Mesendoderm (in vitro differentiated cells): Measurements from ENCODE around the gene KPTN.

Experiments used
- DNase-seq: peaks from one replicate; pipeline ENCODE4 v3.0.0; 2013
- H2AK5ac ChIP-seq: 2 replicates; pipeline ENCODE4 v1.6.1; 2013; ENCODE audit warnings: low read length, inconsistent platforms
- H2BK120ac ChIP-seq: 2 replicates; pipeline ENCODE4 v1.6.1; 2013; ENCODE audit warnings: low read depth, mild to moderate bottlenecking, low read length, moderate library complexity, mixed read lengths
- H2BK15ac ChIP-seq: replicated peaks from 2 replicates; pipeline ENCODE4 v1.6.1; 2013; ENCODE audit warnings: low read depth, mild to moderate bottlenecking, moderate library complexity
- H2BK5ac ChIP-seq: 2 replicates; pipeline ENCODE4 v1.6.1; 2013; ENCODE audit warnings: low read length, inconsistent platforms
- H3K18ac ChIP-seq: 2 replicates; pipeline ENCODE4 v1.6.1; 2013; ENCODE audit warnings: mild to moderate bottlenecking, low read length, mixed read lengths
- H3K23ac ChIP-seq: one replicate; pipeline ENCODE4 v1.6.1; 2013; ENCODE audit warnings: low read length
- H3K27ac ChIP-seq: 2 replicates; pipeline ENCODE4 v1.5.1; 2013; ENCODE audit warnings: low read depth, mild to moderate bottlenecking, inconsistent platforms, low read length, moderate library complexity
- H3K27me3 ChIP-seq: 2 replicates; pipeline ENCODE4 v1.6.1; 2013; ENCODE audit warnings: low read length, control low read depth, mild to moderate bottlenecking, inconsistent platforms; ENCODE audit not compliant: insufficient read depth, poor library complexity
- H3K36me3 ChIP-seq: 2 replicates; pipeline ENCODE4 v1.6.1; 2013; ENCODE audit warnings: low read length, inconsistent platforms; ENCODE audit not compliant: control insufficient read depth, insufficient read depth
- H3K4ac ChIP-seq: one replicate; pipeline ENCODE4 v1.6.1; 2013; ENCODE audit warnings: low read depth, mild to moderate bottlenecking, low read length, moderate library complexity
- H3K4me1 ChIP-seq: 2 replicates; pipeline ENCODE4 v1.6.1; 2013; ENCODE audit warnings: low read depth, low read length, inconsistent platforms; ENCODE audit not compliant: control insufficient read depth
- H3K4me2 ChIP-seq: 2 replicates; pipeline ENCODE4 v1.6.1; 2013; ENCODE audit warnings: low read length
- H3K4me3 ChIP-seq: 2 replicates; pipeline ENCODE4 v1.5.1; 2013; ENCODE audit warnings: mild to moderate bottlenecking, low read length
- H3K56ac ChIP-seq: one replicate; pipeline ENCODE4 v1.6.1; 2013; ENCODE audit warnings: low read length
- H3K79me1 ChIP-seq: 2 replicates; pipeline ENCODE4 v1.6.1; 2013; ENCODE audit warnings: low read length, inconsistent platforms
- H3K79me2 ChIP-seq: 2 replicates; pipeline ENCODE4 v1.6.1; 2013; ENCODE audit warnings: mild to moderate bottlenecking, low read length; ENCODE audit not compliant: control insufficient read depth, insufficient read depth
- H3K9ac ChIP-seq: 2 replicates; pipeline ENCODE4 v1.6.1; 2013; ENCODE audit warnings: low read length, inconsistent platforms
- H4K5ac ChIP-seq: one replicate; pipeline ENCODE4 v1.6.1; 2013; ENCODE audit warnings: low read length
- H4K8ac ChIP-seq: one replicate; pipeline ENCODE4 v1.6.1; 2013; ENCODE audit warnings: low read depth, mild to moderate bottlenecking, control low read depth, low read length, moderate library complexity
- WGBS: extraction: QIAGEN DNeasy Blood & Tissue Kit; methylation state at CpG from one replicate; pipeline ENCODE4 v1.1.7; 2013; ENCODE audit warnings: low lambda C conversion rate, missing lambda C conversion rate; ENCODE audit not compliant: insufficient coverage; ENCODE audit errors: extremely low coverage; 5-methylcytosine and 5-hydroxymethylcytosine counted together

Gene KPTN

DNA sequence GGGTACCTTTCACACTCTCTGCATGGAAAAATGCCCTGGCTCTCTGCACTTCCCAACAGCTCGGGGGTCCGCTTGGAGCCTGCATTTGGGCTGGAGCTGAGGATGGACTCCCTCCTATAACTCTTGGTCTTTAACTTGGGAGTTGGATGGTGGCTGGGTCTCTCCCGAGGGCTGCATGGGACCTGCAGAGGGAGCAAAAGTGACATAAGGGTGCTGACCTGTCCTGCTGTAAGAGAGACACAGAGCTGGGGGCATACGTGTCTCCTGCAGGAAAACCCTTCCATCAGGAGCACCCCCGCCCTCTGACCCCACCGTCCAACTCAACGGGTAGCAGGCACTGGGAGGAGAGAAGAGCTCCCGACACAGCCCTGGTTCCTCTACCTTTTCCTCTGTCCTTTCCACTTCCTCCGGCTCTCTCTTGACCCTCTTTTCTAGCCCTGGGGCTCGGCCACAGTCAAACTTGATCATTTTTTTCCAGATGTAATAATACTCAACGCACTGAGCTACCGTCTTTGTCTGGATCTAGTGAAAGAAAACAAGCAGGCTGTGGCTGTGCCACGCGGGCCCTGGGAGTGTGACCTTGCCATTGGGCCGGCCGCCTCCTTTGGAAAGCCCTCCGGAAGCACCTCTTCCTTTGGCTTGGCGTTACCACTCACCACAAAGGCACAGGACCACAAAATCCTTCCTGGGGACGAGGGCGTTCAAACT is 37.6 kb upstream of the KPTN start:
- Histone ChIP-seq H3K23ac (no peak overlapping the region), H3K27me3 (no peaks in the 10 kb centered on the region), H4K5ac (no peak overlapping the region), H3K4me1 (peaks cover 3% of the 10 kb centered on the region), H2BK5ac (no peak overlapping the region), H3K4me2 (no peak overlapping the region), H3K27ac (no peak overlapping the region), H3K36me3 (no peaks in the 10 kb centered on the region), H3K18ac (no peak overlapping the region), H2AK5ac (no peak overlapping the region), H3K4me3 (no peak overlapping the region), H3K4ac (no peak overlapping the region), H3K56ac (no peak overlapping the region), H4K8ac (no peak overlapping the region), H3K9ac (no peak overlapping the region), H3K79me1 (no peaks in the 10 kb centered on the region), H2BK15ac (no peak overlapping the region), H3K79me2 (no peaks in the 10 kb centered on the region), H2BK120ac (no peak overlapping the region)
- no peak for DNase-seq
- WGBS, result no CpG with 5 or more reads among the region's 20 CpGs

DNA sequence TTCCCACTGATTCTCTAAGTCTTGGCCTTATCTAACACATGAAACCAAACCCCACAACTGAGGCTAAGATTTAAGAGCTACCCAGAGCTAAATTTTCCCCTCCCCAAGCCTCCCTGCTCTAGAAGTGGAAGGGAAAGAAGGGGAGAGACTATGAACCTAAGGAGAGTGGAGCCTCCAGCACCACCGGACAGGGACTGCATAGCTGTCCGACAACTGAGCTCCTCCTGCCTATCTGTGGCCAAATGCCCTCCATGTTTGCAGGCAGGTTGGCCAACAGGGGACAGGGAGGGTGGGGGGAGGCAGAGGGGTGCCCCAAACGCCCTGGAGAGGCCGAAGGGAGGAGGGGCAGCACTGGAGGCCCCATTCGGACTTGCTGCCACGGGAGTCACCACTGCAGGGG is 36.8 kb upstream of the KPTN start:
- H3K56ac ChIP-seq, result no peak overlapping the region
- H3K4me2 ChIP-seq, result no peak overlapping the region
- no peak overlapping the region for H2AK5ac ChIP-seq
- no peak overlapping the region for H4K8ac ChIP-seq
- H3K23ac ChIP-seq, result no peak overlapping the region
- no peaks in the 10 kb centered on the region for H3K27me3 ChIP-seq
- H3K79me2 ChIP-seq, result no peaks in the 10 kb centered on the region
- H2BK15ac ChIP-seq, result no peak overlapping the region
- H2BK5ac ChIP-seq, result no peak overlapping the region
- no peaks in the 10 kb centered on the region for H3K79me1 ChIP-seq
- no peak for DNase-seq
- no peak overlapping the region for H3K9ac ChIP-seq
- H3K27ac ChIP-seq, result no peak overlapping the region
- H3K4ac ChIP-seq, result no peak overlapping the region
- peaks cover 3% of the 10 kb centered on the region for H3K4me1 ChIP-seq
- H2BK120ac ChIP-seq, result no peak overlapping the region
- H4K5ac ChIP-seq, result no peak overlapping the region
- no CpG with 5 or more reads among the region's 6 CpGs for WGBS
- no peak overlapping the region for H3K4me3 ChIP-seq
- no peaks in the 10 kb centered on the region for H3K36me3 ChIP-seq
- H3K18ac ChIP-seq, result no peak overlapping the region

DNA sequence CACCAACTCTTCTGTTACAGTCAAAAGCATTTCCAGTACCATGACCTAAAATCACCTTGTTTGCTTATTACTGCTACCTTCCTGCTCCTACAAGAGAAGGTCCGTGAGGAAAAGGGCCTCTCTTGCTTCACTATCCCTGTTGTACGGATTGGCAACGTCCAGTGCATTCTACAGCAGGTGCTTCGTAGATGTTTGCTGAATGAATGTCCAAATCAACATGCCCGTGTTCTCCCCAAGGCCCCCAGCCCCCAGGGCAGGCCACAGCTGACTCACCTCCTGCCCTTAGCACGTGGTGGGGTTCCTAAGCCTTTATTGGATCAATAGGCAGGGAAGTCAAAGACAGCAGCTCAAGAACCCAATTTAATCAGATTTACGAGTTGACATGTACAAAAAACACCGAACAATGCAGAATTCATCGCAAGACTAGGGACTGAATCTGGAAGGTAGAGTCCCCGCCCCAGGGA is 36.4 kb upstream of the KPTN start:
- H3K36me3 ChIP-seq, result no peaks in the 10 kb centered on the region
- H3K23ac ChIP-seq, result no peak overlapping the region
- no peak overlapping the region for H3K4ac ChIP-seq
- no peaks in the 10 kb centered on the region for H3K79me2 ChIP-seq
- no peak for DNase-seq
- H3K27ac ChIP-seq, result no peak overlapping the region
- H3K18ac ChIP-seq, result no peak overlapping the region
- H2BK5ac ChIP-seq, result no peak overlapping the region
- no peaks in the 10 kb centered on the region for H3K79me1 ChIP-seq
- no peak overlapping the region for H3K9ac ChIP-seq
- no peak overlapping the region for H4K8ac ChIP-seq
- H3K4me3 ChIP-seq, result no peak overlapping the region
- no peak overlapping the region for H2BK15ac ChIP-seq
- no peak overlapping the region for H3K56ac ChIP-seq
- H3K4me2 ChIP-seq, result no peak overlapping the region
- peaks cover 3% of the 10 kb centered on the region for H3K4me1 ChIP-seq
- H2AK5ac ChIP-seq, result no peak overlapping the region
- H2BK120ac ChIP-seq, result no peak overlapping the region
- H4K5ac ChIP-seq, result no peak overlapping the region
- no peaks in the 10 kb centered on the region for H3K27me3 ChIP-seq
- no CpG with 5 or more reads among the region's 10 CpGs for WGBS

DNA sequence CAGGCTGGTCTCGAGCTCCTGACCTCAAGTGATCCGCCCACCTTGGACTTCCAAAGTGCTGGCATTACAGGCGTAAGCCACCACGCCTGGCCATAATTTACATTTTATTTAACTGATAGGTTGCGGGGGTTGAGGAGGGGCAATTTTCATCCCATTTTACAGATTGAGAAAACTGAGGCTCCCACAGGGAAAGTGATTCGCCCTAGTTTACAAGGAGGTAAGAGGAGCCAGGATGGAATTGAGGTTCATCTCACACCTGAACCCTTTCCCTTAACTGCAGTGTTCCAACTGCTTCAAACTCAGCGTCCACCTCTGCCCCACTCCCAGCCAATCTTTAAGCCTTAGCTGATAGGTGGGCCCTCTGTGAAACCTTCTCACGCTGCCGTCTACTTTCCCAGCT is 34.8 kb upstream of the KPTN start:
- no peak overlapping the region for H2BK15ac ChIP-seq
- peaks cover 8% of the 10 kb centered on the region for H3K79me1 ChIP-seq
- H3K27ac ChIP-seq, result no peak overlapping the region
- no peak overlapping the region for H3K18ac ChIP-seq
- H3K9ac ChIP-seq, result no peak overlapping the region
- H3K27me3 ChIP-seq, result no peaks in the 10 kb centered on the region
- H4K5ac ChIP-seq, result no peak overlapping the region
- H3K79me2 ChIP-seq, result peaks cover 9% of the 10 kb centered on the region
- no peaks in the 10 kb centered on the region for H3K36me3 ChIP-seq
- H3K56ac ChIP-seq, result no peak overlapping the region
- H3K4ac ChIP-seq, result no peak overlapping the region
- no peak for DNase-seq
- peaks cover 3% of the 10 kb centered on the region for H3K4me1 ChIP-seq
- no peak overlapping the region for H3K23ac ChIP-seq
- H3K4me3 ChIP-seq, result no peak overlapping the region
- no peak overlapping the region for H4K8ac ChIP-seq
- no peak overlapping the region for H2BK5ac ChIP-seq
- H3K4me2 ChIP-seq, result no peak overlapping the region
- H2BK120ac ChIP-seq, result no peak overlapping the region
- WGBS, result no CpG with 5 or more reads among the region's 9 CpGs
- no peak overlapping the region for H2AK5ac ChIP-seq

DNA sequence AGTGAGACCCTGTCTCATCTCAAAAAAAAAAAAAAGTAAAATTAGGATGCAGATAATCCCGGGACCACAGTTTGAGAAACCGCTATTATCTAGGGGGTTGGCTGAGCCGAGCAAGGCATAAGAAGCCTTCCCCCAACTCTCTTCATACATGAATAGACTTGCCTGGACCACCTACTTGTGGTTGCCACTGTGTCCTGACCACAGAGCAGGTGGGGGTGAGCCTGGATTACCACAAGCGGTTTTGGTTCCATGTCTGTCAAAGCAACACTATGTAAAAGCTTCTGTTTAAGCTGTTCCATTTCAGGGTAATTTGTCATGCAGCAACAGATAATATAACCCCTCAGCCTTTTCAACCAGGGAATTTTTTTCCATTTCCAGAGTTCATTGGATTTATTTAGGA is 34.1 kb upstream of the KPTN start:
- Histone ChIP-seq H3K56ac (no peak overlapping the region), H3K4me1 (peaks cover 3% of the 10 kb centered on the region), H4K8ac (no peak overlapping the region), H3K4me2 (no peak overlapping the region), H3K27ac (no peak overlapping the region), H2AK5ac (no peak overlapping the region), H3K79me1 (peaks cover 11% of the 10 kb centered on the region), H3K79me2 (peaks cover 14% of the 10 kb centered on the region), H3K27me3 (no peaks in the 10 kb centered on the region), H2BK15ac (no peak overlapping the region), H2BK5ac (no peak overlapping the region), H3K4ac (no peak overlapping the region), H3K4me3 (no peak overlapping the region), H3K23ac (no peak overlapping the region), H2BK120ac (no peak overlapping the region), H3K36me3 (no peaks in the 10 kb centered on the region), H3K9ac (no peak overlapping the region), H3K18ac (no peak overlapping the region), H4K5ac (no peak overlapping the region)
- DNase-seq, result no peak
- no CpG with 5 or more reads among the region's 4 CpGs for WGBS
